HL-60 (cell line): ENCODE measurements around the gene HOATZ.

Source experiments
- GABPA ChIP-seq: IDR thresholded peaks from 2 replicates; pipeline ENCODE4 v1.6.1; 2012; ENCODE audit warnings: low read depth
- POLR2AphosphoS5 ChIP-seq: IDR thresholded peaks from 2 replicates; pipeline ENCODE4 v1.6.1; 2012; ENCODE audit warnings: low read depth
- SPI1 ChIP-seq: IDR thresholded peaks from 2 replicates; pipeline ENCODE4 v1.6.1; 2012; ENCODE audit warnings: low read depth, mild to moderate bottlenecking, borderline replicate concordance
- TF ChIP-seq, protein P1 (sequence below): IDR thresholded peaks from one replicate; pipeline ENCODE4 v1.5.1; 2011; ENCODE audit warnings: low read length, control low read depth, inconsistent platforms; ENCODE audit not compliant: insufficient read depth
- TF ChIP-seq, protein P2 (sequence below): IDR thresholded peaks from 2 replicates; pipeline ENCODE4 v1.6.1; 2012; ENCODE audit warnings: low read depth; ENCODE audit not compliant: insufficient replicate concordance

DNA sequence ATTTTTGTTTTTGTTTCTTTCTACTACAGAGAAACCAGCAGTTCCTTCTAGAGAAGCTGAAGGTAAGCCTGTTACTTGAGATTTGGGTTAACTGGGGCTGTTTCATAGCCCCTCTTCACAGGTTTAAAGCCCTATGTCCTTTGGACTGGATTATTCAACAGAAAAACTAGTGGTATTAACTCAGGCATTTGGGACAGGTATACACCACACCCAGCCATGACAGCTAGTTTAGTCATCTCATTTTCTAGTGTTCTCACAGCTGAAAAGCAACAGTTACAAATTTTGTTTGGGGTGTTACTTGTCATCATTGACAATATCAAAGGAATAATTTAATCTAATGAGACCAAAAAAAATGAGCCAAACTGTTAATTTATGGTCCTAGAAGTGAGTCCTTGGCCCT is 40.0 kb downstream of the HOATZ start:
- TF ChIP-seq, protein P1, sequence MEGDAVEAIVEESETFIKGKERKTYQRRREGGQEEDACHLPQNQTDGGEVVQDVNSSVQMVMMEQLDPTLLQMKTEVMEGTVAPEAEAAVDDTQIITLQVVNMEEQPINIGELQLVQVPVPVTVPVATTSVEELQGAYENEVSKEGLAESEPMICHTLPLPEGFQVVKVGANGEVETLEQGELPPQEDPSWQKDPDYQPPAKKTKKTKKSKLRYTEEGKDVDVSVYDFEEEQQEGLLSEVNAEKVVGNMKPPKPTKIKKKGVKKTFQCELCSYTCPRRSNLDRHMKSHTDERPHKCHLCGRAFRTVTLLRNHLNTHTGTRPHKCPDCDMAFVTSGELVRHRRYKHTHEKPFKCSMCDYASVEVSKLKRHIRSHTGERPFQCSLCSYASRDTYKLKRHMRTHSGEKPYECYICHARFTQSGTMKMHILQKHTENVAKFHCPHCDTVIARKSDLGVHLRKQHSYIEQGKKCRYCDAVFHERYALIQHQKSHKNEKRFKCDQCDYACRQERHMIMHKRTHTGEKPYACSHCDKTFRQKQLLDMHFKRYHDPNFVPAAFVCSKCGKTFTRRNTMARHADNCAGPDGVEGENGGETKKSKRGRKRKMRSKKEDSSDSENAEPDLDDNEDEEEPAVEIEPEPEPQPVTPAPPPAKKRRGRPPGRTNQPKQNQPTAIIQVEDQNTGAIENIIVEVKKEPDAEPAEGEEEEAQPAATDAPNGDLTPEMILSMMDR: no peak
- no peak for TF ChIP-seq POLR2AphosphoS5
- TF ChIP-seq, protein P2, sequence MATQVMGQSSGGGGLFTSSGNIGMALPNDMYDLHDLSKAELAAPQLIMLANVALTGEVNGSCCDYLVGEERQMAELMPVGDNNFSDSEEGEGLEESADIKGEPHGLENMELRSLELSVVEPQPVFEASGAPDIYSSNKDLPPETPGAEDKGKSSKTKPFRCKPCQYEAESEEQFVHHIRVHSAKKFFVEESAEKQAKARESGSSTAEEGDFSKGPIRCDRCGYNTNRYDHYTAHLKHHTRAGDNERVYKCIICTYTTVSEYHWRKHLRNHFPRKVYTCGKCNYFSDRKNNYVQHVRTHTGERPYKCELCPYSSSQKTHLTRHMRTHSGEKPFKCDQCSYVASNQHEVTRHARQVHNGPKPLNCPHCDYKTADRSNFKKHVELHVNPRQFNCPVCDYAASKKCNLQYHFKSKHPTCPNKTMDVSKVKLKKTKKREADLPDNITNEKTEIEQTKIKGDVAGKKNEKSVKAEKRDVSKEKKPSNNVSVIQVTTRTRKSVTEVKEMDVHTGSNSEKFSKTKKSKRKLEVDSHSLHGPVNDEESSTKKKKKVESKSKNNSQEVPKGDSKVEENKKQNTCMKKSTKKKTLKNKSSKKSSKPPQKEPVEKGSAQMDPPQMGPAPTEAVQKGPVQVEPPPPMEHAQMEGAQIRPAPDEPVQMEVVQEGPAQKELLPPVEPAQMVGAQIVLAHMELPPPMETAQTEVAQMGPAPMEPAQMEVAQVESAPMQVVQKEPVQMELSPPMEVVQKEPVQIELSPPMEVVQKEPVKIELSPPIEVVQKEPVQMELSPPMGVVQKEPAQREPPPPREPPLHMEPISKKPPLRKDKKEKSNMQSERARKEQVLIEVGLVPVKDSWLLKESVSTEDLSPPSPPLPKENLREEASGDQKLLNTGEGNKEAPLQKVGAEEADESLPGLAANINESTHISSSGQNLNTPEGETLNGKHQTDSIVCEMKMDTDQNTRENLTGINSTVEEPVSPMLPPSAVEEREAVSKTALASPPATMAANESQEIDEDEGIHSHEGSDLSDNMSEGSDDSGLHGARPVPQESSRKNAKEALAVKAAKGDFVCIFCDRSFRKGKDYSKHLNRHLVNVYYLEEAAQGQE: no peak
- TF ChIP-seq GABPA: no peak
- TF ChIP-seq SPI1: no peak
